ENCODE measurements around the gene UGT8.
"Not testable (repeated sequence)": the region's sequence is repeated elsewhere in the genome, so short reads cannot be mapped to it uniquely, and the experiment has no call there.

Gene UGT8

DNA sequence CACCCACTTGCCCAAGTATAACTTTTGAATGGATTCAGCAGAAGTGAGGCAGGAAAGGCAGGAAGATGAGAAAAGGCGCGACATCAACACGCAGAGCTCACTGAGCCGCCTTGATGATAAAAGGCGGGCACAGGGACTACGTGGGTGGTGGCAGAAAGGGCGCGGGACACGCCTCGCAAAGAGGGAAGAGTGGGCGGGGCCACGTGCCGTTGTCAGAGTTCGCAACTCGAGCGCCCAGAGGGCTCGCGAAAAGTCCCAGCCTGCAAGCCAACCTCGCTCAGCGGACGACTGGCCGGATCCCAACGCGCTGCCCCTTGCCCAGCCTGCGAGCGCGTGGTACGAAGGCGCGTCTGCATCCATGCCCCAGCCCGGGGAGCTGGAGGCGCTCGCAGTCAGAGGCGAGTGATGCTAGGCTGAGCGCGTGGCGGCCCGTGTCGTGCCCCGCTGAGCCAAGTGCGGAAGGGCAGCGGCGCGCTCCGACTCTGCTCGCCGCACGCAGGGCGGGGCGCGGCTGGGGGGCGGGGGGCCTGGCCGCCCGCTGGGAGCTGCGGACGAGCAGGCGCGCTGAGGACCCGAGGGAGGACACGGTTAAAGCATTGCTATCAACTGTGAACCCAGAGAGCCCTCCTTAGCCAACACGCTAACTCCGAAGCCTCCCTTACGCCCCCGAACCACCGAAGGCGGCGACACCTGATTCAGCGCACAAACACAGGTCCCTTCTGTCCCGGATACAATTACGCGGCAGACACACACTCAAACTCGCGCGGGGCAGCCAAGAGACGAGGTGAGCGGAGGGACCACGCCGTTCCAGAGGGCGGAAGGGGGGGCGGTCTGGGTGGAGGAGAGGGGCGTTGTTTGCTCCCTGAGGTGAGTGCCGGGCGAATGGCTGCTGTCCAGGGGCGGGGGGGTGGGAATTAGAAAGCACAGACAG is at the start of gene UGT8:
TSS of gene UGT8 (plus strand) at position 617 of the 931 bp plus-strand sequence. CDS start 24,074 bp downstream, outside the sequence.
- peak; percentile 34 to 47 for DNase-seq

DNA sequence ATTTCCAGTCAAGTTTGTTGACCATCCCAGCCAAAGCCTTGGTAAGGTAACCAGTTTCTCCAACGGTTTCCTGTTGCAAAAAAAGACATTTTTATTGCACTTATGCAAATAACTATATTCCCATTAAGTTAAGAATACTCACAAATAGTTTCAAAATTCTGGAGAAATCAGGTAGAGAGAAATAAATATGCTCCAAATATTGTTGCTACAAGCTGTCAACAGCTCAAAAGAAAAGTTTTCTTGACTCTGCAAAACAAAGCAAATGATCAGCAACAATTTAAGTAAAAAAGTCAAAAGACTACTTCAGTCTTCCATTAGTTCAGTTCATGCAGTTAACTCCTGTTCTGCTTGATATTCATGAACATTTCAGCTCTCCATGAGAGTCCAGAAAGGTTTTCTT is 49.0 kb upstream of the UGT8 start:
- no peak for DNase-seq

DNA sequence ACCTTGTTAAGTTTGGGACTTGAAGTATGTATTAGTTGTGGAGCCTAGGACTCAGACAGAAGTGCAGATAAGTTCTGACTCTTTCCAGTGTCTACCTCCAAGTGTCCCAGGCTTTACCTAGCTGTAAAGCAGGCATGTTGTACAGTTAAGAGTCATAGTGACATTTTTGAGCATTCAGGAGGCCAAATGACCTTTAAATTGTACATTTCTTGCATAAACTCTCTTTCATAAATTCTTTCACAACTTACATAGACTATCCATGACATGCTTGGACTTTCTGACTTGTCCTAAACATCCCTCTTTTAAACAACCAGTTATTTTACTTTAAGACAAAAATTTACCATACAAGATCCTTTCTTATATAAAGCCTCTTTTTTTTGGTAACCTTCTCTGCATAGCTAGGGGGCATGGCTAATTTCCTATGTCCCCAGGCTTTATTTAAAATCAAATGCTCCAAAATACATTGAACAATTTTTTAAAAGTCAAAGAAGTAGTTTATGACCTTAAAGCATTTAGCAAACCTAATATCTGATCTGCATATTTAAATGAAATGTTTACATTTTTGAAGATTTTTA is 40.1 kb upstream of the UGT8 start:
- no peak for DNase-seq

GRCh38 chr4:114561590-114561989 is 37.0 kb upstream of the UGT8 start:
- no peak for DNase-seq

DNA sequence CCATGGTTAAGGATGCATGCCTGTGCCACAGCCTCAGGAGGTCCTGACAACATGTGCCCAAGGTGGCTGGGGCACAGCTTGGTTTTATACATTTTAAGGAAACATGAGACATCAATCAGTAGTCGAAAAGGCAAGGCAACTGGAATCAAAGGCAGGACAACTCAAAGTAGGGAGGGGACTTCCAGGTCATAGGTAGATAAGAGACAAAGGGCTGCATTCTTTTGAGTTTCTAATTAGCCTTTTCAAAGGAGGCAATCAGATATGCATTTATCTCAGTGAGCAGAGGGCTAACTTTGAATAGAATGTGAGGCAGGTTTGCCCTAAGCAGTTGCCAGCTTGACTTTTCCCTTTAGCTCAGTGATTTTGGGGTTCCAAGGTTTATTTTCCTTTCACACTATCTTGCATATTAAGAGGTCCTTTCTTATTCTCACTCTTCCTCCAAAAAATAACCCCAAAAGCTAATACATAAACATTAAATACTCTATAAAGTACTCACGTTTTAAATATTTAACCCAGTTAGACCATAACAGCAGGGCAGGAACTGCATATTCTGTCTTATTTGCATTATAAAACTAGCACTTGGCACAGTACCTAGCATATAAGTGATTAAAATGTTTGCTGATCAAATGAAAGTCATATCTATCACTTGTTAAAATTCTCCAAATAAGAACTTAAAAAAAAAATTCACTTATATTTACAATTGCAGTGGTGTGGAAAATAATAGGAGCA is 36.3 kb upstream of the UGT8 start:
- DNase-seq: no peak

- no peak for DNase-seq
Measured at GRCh38 chr4:114563536-114564315, 34.9 kb upstream of the UGT8 start.

DNA sequence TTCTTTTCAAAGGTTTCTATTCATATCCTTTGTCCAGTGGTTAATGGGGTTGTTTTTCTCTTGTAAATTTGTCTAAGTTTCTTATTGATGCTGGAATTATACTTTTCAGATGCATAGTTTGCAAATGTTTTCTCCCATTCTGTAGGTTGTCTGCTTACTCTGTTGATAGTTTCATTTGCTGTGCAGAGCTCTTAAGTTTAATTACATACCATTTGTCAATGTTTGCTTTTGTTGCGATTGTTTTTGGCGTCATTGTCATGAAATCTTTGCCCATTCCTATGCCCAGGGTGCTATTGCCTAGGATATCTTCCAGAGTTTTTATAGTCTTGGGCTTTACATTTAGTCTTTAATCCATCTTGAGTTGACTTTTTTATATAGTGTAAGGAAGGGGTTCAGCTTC is 21.2 kb upstream of the UGT8 start:
- DNase-seq: no peak

GRCh38 chr4:114582621-114583020 is 16.0 kb upstream of the UGT8 start:
- DNase-seq: no peak

GRCh38 chr4:114588305-114588704 is 10.3 kb upstream of the UGT8 start:
- DNase-seq: no peak

- DNase-seq: not testable (repeated sequence)
Measured at GRCh38 chr4:114590360-114590759, 8.2 kb upstream of the UGT8 start.

GRCh38 chr4:114593526-114593925 is 5.1 kb upstream of the UGT8 start:
- no peak for DNase-seq

DNA sequence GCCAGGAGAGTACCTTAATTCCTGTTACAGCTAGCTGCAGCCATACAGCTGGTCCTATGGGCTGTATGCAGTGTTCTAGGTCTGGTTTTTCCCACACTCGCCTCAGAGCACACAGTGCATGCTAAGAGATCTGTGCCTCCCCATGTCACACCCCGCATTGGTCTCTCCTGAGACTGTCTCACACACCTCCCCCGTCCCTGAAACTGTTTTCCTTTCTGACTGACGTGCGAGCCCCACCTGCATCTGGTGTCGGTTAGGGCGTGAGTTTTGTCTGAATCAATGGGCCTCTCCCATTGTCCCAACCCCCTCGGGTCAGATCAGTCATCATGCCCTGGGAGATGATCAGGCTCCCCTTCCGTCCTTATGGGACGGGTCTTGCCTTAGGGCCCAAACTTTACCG is 3.4 kb upstream of the UGT8 start:
- no peak for DNase-seq

GRCh38 chr4:114595921-114596320 is 2.7 kb upstream of the UGT8 start:
- no peak for DNase-seq

DNA sequence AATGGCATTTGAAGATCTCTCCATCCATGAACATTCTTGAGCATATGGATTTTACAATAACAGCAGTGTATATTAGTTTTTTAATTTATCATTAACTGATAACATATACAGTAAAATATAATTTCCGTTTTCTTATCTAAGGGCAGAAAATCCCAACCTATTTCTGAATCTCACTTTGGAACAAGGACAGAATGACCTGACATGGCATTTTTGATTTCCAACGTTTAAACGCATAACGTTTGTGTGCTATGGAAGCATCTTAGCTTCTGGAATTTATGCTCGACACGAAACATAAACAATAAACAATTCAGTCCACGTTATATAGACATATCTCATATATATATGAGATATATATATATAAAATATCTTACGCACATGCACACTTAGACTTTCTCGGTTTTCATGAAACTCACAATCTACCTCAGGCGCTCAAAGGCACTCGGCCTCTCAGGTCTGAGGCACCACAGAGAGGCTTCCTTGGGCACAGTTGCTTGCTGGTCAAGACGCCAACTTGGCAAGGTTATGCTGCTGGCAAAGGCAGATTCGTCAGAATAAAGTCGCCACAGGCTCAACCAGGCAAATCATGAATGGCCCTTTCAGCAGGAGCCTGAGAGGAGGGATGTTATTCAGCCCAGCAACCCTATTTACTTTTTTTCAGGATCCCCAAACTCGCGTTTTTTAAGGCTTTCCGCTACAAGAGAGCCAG is 1.0 kb upstream of the UGT8 start:
- no peak for DNase-seq

- no peak for DNase-seq
Measured at GRCh38 chr4:114599231-114599902, 760 bp downstream of the UGT8 start.

GRCh38 chr4:114599903-114600552 is 1.4 kb downstream of the UGT8 start:
- DNase-seq: no peak

GRCh38 chr4:114600672-114601071 is 2.1 kb downstream of the UGT8 start:
- no peak for DNase-seq

DNA sequence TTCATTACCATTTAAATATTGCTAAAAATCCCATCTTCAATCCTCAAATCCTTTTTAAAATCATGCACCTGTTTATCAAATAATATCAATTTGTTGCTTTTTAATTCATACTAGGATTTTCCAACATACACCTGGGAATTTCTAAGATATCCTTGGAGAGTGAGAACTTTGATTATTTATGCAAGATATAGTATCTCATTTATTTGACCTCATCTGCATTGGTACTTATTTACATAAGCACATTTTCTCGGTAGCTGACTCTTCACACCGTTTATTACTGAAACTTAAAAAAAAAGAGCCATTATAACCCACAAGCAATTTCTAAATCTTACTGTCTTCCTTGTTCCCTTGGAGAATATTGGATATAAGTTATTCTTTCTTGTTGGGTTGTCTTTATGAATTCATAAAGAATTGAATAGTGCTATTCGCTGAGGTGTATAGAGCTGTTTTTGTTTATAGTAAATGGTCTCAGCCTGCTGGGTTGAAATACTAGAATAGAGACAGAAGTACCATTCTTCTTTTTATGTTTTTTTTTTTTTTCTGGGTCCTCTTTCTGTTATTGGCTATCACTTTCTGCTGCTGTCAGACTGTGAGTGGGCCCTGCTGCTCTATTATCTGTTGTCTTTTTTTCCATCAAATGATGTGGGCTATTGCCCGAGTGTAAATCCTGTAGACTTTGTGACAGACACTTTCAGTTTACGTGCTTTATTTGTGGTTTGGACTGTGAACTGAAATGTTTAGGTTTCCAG is 2.9 kb downstream of the UGT8 start:
- no peak for DNase-seq

DNA sequence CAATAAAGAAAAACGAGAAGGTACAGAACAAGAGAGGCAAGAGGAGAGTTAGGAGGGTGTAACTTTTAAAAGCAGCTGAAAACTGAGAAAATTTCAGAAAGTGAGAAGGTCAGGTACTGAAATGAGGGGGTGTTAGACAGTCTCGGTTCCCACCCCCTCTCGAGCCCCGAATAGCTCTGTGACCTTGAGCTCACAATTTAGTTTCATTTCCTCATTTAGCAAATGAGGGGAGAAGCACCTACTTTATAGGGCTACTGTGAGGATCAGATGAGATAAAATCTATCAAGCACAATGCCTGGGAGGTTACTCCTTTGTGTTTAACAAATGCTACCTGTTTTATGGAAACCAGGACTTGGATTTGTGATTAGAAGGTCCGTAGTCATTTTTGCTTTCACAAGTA is 4.9 kb downstream of the UGT8 start:
- no peak for DNase-seq

DNA sequence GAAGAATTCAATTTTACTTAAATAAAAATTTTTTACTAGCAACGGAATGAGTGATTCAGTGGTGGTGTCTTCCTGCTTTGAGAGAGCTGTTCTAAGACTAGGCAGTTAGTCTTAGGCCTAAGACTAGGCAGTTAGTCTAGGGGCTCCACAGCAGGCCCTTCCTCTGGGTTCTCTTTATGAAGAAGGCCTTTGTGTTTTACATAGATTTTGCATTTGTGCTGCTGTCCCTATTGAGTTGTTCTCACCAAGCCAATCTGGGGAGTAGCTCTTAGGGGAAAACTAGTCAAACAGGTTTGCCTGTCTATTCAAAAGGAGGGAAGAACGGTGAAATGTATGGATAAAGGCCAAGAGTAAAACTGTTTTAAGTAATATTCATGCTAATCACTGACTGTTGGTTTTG is 7.6 kb downstream of the UGT8 start:
- no peak for DNase-seq
